Heart left ventricle (tissue), 13 donors: ENCODE measurements around the gene PSMG3.

Experiments
- POLR2A ChIP-seq, 2 donors: fragments of 450-650 bp; IDR thresholded peaks; one replicate each; pipeline ENCODE4 v1.6.1; 2017; ENCODE audit warnings: antibody characterized with exemption in 2 of 2, mild to moderate bottlenecking in 2 of 2, moderate library complexity in 2 of 2
- TF ChIP-seq, protein P1 (sequence below), 12 donors: fragments of 200-600 bp; sonication (generic) in 4 of 12; IDR thresholded peaks; one replicate each; pipeline versions ENCODE4 v1.5.0 to v1.8.0; 2018 to 2022; ENCODE audit warnings: antibody characterized with exemption in 12 of 12, mild to moderate bottlenecking in 5 of 12
- donor health status: ischemic (EF 13 %, LVEDD 7.1; RV severe dilation, severe dysfunction).
- donor health status: DM: no; HTN: yes; CAD: no.
- donor health status: DM: no; HTN: no; CAD: no.
- donor health status: ischemic (EF 25% LVEDD 6.9; RV normal size, moderate dysfunction).
- donor health status: ischemic (EF 25% LVEDD 5.7; RV mildly dilated, moderate dysfunction).
- donor health status: ischemic (EF 35%, LVEDD 5.7; RV mildly dilated, moderate dysfunction).
- donor health status: nonischemic (EF 11% LVEDD 7.7; RV severe dilation, severe dysfunction).
- donor health status: DM: yes; HTN: yes; CAD: no.
- donor health status: PGD.
- donor health status: ischemic (EF 29% LVEDD 5.4; RV normal size, mild dysfunction).
- donor health status: nonischemic (EF 23%, LVEDD 6.1; RV moderate dilation, normal function).

DNA sequence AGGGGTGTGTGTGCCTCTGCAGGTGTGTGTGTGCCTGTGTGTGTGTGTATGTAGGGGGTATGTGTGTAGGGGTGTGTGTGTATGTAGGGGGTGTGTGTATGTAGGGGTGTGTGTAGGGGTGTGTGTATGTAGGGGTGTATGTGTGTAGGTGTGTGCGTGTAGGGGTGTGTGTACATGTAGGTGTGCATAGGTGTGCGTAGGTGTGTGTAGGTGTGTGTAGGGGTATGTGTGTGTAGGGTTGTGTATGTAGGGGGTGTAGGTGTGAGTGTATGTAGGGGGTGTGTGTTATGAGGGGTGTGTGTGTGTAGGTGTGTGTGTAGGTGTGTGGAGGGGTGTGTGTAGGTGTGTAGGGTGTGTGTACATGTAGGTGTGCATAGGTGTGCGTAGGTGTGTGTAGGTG is 48.6 kb upstream of the PSMG3 start:
- TF ChIP-seq, protein P1, sequence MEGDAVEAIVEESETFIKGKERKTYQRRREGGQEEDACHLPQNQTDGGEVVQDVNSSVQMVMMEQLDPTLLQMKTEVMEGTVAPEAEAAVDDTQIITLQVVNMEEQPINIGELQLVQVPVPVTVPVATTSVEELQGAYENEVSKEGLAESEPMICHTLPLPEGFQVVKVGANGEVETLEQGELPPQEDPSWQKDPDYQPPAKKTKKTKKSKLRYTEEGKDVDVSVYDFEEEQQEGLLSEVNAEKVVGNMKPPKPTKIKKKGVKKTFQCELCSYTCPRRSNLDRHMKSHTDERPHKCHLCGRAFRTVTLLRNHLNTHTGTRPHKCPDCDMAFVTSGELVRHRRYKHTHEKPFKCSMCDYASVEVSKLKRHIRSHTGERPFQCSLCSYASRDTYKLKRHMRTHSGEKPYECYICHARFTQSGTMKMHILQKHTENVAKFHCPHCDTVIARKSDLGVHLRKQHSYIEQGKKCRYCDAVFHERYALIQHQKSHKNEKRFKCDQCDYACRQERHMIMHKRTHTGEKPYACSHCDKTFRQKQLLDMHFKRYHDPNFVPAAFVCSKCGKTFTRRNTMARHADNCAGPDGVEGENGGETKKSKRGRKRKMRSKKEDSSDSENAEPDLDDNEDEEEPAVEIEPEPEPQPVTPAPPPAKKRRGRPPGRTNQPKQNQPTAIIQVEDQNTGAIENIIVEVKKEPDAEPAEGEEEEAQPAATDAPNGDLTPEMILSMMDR (IDR thresholded peaks at IDR 0.05): no peak
- no peak for TF ChIP-seq POLR2A (IDR thresholded peaks at IDR 0.05)
